PC-3 (cell line): ENCODE results near the gene DHH. TPM values are rescaled to one million over a fixed set of nuclear protein-coding genes. Genes with fewer than 3 reads are reported as not detected.

ENCODE experiments used
- ATAC-seq: fragments of 200-7000 bp; cut with Tn5 transposase; 2 replicates; pipeline ENCODE4 v1.9.1; 2020; ENCODE audit warnings: mild to moderate bottlenecking, moderate library complexity
- BruUV-seq: library from RNA; stranded (reverse); fragments of 400-500 nt; replicated peaks from 2 replicates; lab custom pipeline; 2021; lab: Mats Ljungman, UMichigan
- CTCF ChIA-PET: fragments of 300-600 bp; sonication (Branson Sonifier 250); formaldehyde crosslinking; loops from one replicate; lab custom pipeline; 2022; ENCODE audit warnings: antibody characterized with exemption; lab: Charles Lee
- POLR2A ChIA-PET: fragments of 300-600 bp; sonication (Branson Sonifier 250); formaldehyde crosslinking; loops from one replicate; lab custom pipeline; 2022; ENCODE audit warnings: antibody characterized with exemption; ENCODE audit not compliant: unreplicated experiment; lab: Charles Lee
- DNase-seq: peaks from one replicate; pipeline ENCODE4 v3.0.0-alpha.2; 2015
- H2AFZ ChIP-seq: fragments of 300-600 bp; sonication (generic); 2 replicates; pipeline ENCODE4 v1.6.0; 2016; ENCODE audit warnings: antibody characterized with exemption, low read length
- H3F3A ChIP-seq: fragments of 300-600 bp; sonication (generic); one replicate; pipeline ENCODE4 v1.6.0; 2017; ENCODE audit warnings: antibody characterized with exemption, low read length, control low read depth, mild to moderate bottlenecking; ENCODE audit not compliant: unreplicated experiment
- H3K27ac ChIP-seq: fragments of 300-600 bp; sonication (generic); 2 replicates; pipeline ENCODE4 v1.5.1; 2016; ENCODE audit warnings: mild to moderate bottlenecking, low read length
- H3K27me3 ChIP-seq: fragments of 300-600 bp; sonication (generic); 2 replicates; pipeline ENCODE4 v1.6.1; 2016; ENCODE audit warnings: low read length, mixed read lengths
- H3K36me3 ChIP-seq: fragments of 300-600 bp; sonication (generic); 2 replicates; pipeline ENCODE4 v1.6.1; 2016; ENCODE audit warnings: low read depth, mixed run types, low read length, mixed read lengths
- H3K4me1 ChIP-seq: fragments of 300-600 bp; sonication (generic); 2 replicates; pipeline ENCODE4 v1.5.1; 2016; ENCODE audit warnings: low read length; ENCODE audit not compliant: insufficient read depth
- H3K4me2 ChIP-seq: fragments of 300-600 bp; sonication (generic); 2 replicates; pipeline ENCODE4 v1.6.0; 2016; ENCODE audit warnings: low read length
- H3K4me3 ChIP-seq: fragments of 300-600 bp; sonication (generic); 2 replicates; pipeline ENCODE4 v1.5.1; 2016; ENCODE audit warnings: mild to moderate bottlenecking, low read length, mixed read lengths
- H3K79me2 ChIP-seq: fragments of 300-600 bp; sonication (generic); 2 replicates; pipeline ENCODE4 v1.6.1; 2017; ENCODE audit warnings: low read length, mixed read lengths
- H3K9ac ChIP-seq: fragments of 300-600 bp; sonication (generic); 2 replicates; pipeline ENCODE4 v1.6.0; 2016; ENCODE audit warnings: mild to moderate bottlenecking, low read length
- H3K9me2 ChIP-seq: fragments of 300-600 bp; sonication (generic); replicated peaks from 2 replicates; pipeline ENCODE4 v1.6.1; 2016; ENCODE audit warnings: mixed run types, low read length, mixed read lengths
- H3K9me3 ChIP-seq: fragments of 300-600 bp; sonication (generic); 2 replicates; pipeline ENCODE4 v1.6.1; 2016; ENCODE audit warnings: low read length, mixed read lengths
- H4K20me1 ChIP-seq: fragments of 300-600 bp; sonication (generic); 2 replicates; pipeline ENCODE4 v1.6.1; 2016; ENCODE audit warnings: low read length, mixed read lengths
- EZH2 ChIP-seq: fragments of 300-600 bp; sonication (generic); IDR thresholded peaks from one replicate; pipeline ENCODE4 v1.6.1; 2017; ENCODE audit warnings: antibody characterized with exemption, mild to moderate bottlenecking, low read length; ENCODE audit not compliant: unreplicated experiment
- EZH2phosphoT487 ChIP-seq: fragments of 300-600 bp; sonication (generic); IDR thresholded peaks from 2 replicates; pipeline ENCODE4 v1.6.1; 2018; ENCODE audit warnings: mild to moderate bottlenecking, antibody characterized with exemption, low read length, borderline replicate concordance
- intact Hi-C: fragments of 100-400 bp; cut with micrococcal nuclease; formaldehyde crosslinking; loops from 2 replicates; pipeline ENCODE4 v1.9.0; 2023
- total RNA-seq: library from RNA; depleted of rRNA; stranded (reverse); fragments of >200 nt; gene quantifications from 2 replicates; pipeline ENCODE4 v1.2.3, GENCODE V29; 2014
- TF ChIP-seq, protein P1 (sequence below): fragments of 300-600 bp; sonication (generic); conservative IDR thresholded peaks from 2 replicates; pipeline ENCODE4 v1.5.1; 2017; ENCODE audit warnings: antibody characterized with exemption, low read depth, mild to moderate bottlenecking, low read length

DHH gene
- total RNA-seq, 1 experiment from 2014 or later: 0.04 TPM

GRCh38 chr12:49051373-49051764 lies 43.2 kb downstream of the DHH start:
- Histone ChIP-seq H3K9me2 (no peaks in the 10 kb centered on the region), H4K20me1 (peaks cover 38% of the 10 kb centered on the region), H3K27me3 (no peaks in the 10 kb centered on the region), H3K36me3 (peaks cover 75% of the 10 kb centered on the region), H3F3A (no peaks in the 10 kb centered on the region), H3K9ac (no peak overlapping the region), H3K4me2 (no peak overlapping the region), H3K27ac (no peak overlapping the region), H3K4me1 (peaks cover 13% of the 10 kb centered on the region), H3K79me2 (peaks cover 33% of the 10 kb centered on the region), H3K9me3 (no peaks in the 10 kb centered on the region), H3K4me3 (no peak overlapping the region), H2AFZ (no peak overlapping the region)
- intact Hi-C loops: no loop called here
- ChIA-PET CTCF (no interaction called here), POLR2A (no interaction called here)
- no peak for TF ChIP-seq EZH2phosphoT487
- TF ChIP-seq EZH2: no peak
- TF ChIP-seq, protein P1, sequence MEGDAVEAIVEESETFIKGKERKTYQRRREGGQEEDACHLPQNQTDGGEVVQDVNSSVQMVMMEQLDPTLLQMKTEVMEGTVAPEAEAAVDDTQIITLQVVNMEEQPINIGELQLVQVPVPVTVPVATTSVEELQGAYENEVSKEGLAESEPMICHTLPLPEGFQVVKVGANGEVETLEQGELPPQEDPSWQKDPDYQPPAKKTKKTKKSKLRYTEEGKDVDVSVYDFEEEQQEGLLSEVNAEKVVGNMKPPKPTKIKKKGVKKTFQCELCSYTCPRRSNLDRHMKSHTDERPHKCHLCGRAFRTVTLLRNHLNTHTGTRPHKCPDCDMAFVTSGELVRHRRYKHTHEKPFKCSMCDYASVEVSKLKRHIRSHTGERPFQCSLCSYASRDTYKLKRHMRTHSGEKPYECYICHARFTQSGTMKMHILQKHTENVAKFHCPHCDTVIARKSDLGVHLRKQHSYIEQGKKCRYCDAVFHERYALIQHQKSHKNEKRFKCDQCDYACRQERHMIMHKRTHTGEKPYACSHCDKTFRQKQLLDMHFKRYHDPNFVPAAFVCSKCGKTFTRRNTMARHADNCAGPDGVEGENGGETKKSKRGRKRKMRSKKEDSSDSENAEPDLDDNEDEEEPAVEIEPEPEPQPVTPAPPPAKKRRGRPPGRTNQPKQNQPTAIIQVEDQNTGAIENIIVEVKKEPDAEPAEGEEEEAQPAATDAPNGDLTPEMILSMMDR: no peak
- no TSS peak for BruUV-seq
- no peak for DNase-seq
- ATAC-seq: no peak

DNA sequence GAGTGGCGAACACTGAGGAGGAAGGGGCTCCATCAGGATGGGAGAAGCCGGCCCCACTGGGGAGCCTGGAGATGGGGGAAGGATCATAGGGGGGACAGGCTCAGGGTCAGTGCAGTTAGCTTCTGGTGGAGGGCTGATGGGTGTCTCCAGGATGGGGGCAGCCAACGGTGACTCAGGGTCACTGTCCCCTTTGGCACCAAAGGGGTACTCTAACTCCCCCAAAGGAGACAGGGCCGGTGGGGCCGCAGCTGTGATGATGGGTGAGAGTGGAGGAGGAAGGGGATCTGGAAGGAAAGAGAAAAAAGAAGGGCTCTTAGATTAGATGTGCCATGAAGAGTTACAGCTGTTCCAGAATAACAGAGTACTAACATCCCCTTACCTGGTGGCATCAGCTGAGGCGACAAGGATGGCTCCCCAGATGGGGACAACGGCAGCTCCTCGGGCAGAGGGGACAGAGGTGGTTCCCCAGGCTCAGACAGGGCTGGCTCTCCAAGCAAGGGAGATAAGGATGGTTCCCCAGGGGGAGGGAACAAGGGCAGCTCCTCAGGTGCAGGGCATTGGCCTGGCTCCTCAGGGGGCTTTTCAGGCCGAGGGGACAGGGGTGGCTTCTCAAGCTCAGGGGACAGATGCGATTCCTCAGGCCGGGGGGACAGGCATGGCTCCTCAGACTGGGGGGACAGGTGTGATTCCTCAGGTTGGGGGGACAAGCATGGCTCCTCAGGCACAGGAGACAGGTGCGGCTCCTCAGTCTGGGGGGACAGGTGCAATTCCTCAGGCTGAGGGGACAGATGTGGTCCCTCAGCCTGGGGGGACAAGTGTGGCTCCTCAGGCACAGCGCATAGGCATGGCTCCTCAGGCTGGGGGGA lies 43.9 kb downstream of the DHH start:
- Histone ChIP-seq H4K20me1 (peaks cover 32% of the 10 kb centered on the region), H3K27me3 (no peaks in the 10 kb centered on the region), H2AFZ (no peak overlapping the region), H3K9ac (no peak overlapping the region), H3F3A (no peaks in the 10 kb centered on the region), H3K36me3 (peaks cover 81% of the 10 kb centered on the region), H3K27ac (no peak overlapping the region), H3K4me2 (no peak overlapping the region), H3K4me3 (no peak overlapping the region), H3K79me2 (peaks cover 27% of the 10 kb centered on the region), H3K9me3 (no peaks in the 10 kb centered on the region), H3K4me1 (peaks cover 7% of the 10 kb centered on the region), H3K9me2 (no peaks in the 10 kb centered on the region)
- ATAC-seq (no peak), DNase-seq (no peak)
- POLR2A ChIA-PET: no interaction called here
- CTCF ChIA-PET: no interaction called here
- BruUV-seq: no TSS peak
- intact Hi-C loops: no loop called here
- TF ChIP-seq EZH2 (no peak), EZH2phosphoT487 (no peak)
- TF ChIP-seq, protein P1: no peak

DNA sequence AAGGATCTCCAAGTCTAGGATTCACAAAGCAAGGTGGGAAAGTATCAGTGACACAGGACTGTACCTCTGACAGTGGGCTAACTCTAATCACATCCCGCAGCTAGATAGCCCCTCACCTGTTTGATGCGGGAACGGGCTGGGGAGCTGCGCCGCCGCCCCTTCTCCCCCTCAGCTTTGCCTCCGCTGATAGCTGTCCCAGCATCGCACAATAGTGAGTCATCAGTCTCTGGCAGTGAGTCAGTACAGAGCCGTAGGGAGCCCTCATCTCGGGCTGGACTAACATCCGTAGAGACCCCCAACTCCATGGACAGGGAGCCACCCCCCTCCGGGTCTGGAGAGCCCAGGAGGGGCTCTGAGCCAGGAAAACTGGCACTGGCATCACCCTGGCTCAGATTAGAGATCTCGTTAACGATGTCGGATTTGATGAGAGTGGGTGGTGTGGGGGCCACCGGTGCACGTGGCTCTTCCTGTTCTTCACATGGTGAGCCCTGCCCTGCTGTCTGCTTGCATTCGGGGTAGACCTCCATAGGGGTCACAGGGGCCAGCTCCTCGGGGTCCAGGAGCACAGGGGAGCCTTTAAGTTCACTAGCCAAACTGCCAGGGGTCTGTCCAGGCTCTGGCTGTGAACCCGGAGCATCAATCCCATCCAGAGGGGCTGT lies 44.9 kb downstream of the DHH start:
- no peak overlapping the region for H3K27ac ChIP-seq
- POLR2A ChIA-PET: no interaction called here
- intact Hi-C loops: no loop called here
- H3K27me3 ChIP-seq: no peaks in the 10 kb centered on the region
- H3K9me2 ChIP-seq: no peaks in the 10 kb centered on the region
- no peak for TF ChIP-seq EZH2phosphoT487
- no peak for TF ChIP-seq EZH2
- TF ChIP-seq, protein P1: no peak
- H3K4me3 ChIP-seq: no peak overlapping the region
- H2AFZ ChIP-seq: no peak overlapping the region
- H3K36me3 ChIP-seq: peaks cover 83% of the 10 kb centered on the region
- TSS peak; percentile 16 for BruUV-seq
- peaks cover 21% of the 10 kb centered on the region; the same call in 1 of the 2 replicates for H4K20me1 ChIP-seq
- ATAC-seq: peak; percentile 78
- H3K4me1 ChIP-seq: peaks cover 7% of the 10 kb centered on the region
- CTCF ChIA-PET: no interaction called here
- no peaks in the 10 kb centered on the region for H3K9me3 ChIP-seq
- peaks cover 16% of the 10 kb centered on the region for H3K79me2 ChIP-seq
- no peak overlapping the region for H3K9ac ChIP-seq
- no peak overlapping the region for H3K4me2 ChIP-seq
- no peaks in the 10 kb centered on the region for H3F3A ChIP-seq
- DNase-seq: peak; percentile 51
